COLO829 (cell line): ENCODE measurements around the gene GMEB1.
A peak's percentile ranks its signal among the peaks of the same experiment; 100 is the strongest.
"Not testable (repeated sequence)": the region's sequence is repeated elsewhere in the genome, so short reads cannot be mapped to it uniquely, and the experiment has no call there.

Experiments
- DNase-seq: peaks from one replicate; pipeline ENCODE4 v3.0.0; 2012; ENCODE audit warnings: low spot score

GMEB1 gene

GRCh38 chr1:28672971-28673370 is 4.4 kb downstream of the GMEB1 start:
- not testable (repeated sequence) for DNase-seq

GRCh38 chr1:28675924-28676257 is 7.3 kb downstream of the GMEB1 start:
- DNase-seq, result no peak

GRCh38 chr1:28680151-28680550 is 11.6 kb downstream of the GMEB1 start:
- no peak for DNase-seq

- DNase-seq, result no peak
These were observed 14.3 kb downstream of the GMEB1 start for GRCh38 chr1:28682840-28683239.

GRCh38 chr1:28684937-28685336 is 16.4 kb downstream of the GMEB1 start:
- DNase-seq, result no peak

- not testable (repeated sequence) for DNase-seq
These were observed 23.0 kb downstream of the GMEB1 start for GRCh38 chr1:28691627-28692026.

GRCh38 chr1:28703629-28704028 is 35.0 kb downstream of the GMEB1 start:
- no peak for DNase-seq

- DNase-seq, result no peak
These were observed 47.8 kb downstream of the GMEB1 start for GRCh38 chr1:28716336-28716735.

- DNase-seq, result no peak
These were observed 49.6 kb downstream of the GMEB1 start for GRCh38 chr1:28718166-28718565.

- no peak for DNase-seq
These were observed 50.2 kb downstream of the GMEB1 start for GRCh38 chr1:28718586-28719331.

GRCh38 chr1:28719332-28719619 is 50.7 kb downstream of the GMEB1 start:
- no peak for DNase-seq

- no peak for DNase-seq
These were observed 51.8 kb downstream of the GMEB1 start for GRCh38 chr1:28720376-28720775.

GRCh38 chr1:28721927-28722326 is 53.3 kb downstream of the GMEB1 start:
- not testable (repeated sequence) for DNase-seq

- DNase-seq, result not testable (repeated sequence)
These were observed 56.8 kb downstream of the GMEB1 start for GRCh38 chr1:28725365-28725764.

GRCh38 chr1:28735961-28736449 is 67.4 kb downstream of the GMEB1 start:
- no peak for DNase-seq

GRCh38 chr1:28736450-28737306 is 68.1 kb downstream of the GMEB1 start, which contains the start of gene YTHDF2:
Gene YTHDF2 (plus strand): TSS chr1:28736940. CDS start chr1:28737121, 181 bp downstream.
- DNase-seq, result peak; percentile 71

GRCh38 chr1:28737307-28738132 is 68.9 kb downstream of the GMEB1 start:
- peak; percentile 82 for DNase-seq

GRCh38 chr1:28740118-28740517 is 71.5 kb downstream of the GMEB1 start:
- DNase-seq, result no peak

GRCh38 chr1:28744184-28744583 is 75.6 kb downstream of the GMEB1 start:
- DNase-seq, result no peak

- no peak for DNase-seq
These were observed 77.1 kb downstream of the GMEB1 start for GRCh38 chr1:28745653-28746173.

GRCh38 chr1:28750330-28750729 is 81.7 kb downstream of the GMEB1 start:
- no peak for DNase-seq

GRCh38 chr1:28750771-28751294 is 82.2 kb downstream of the GMEB1 start:
- not testable (repeated sequence) for DNase-seq
